GM21786 (cell line): Measurements from ENCODE around the gene ZFP36L1.
"Not testable (repeated sequence)": the region's sequence is repeated elsewhere in the genome, so short reads cannot be mapped to it uniquely, and the experiment has no call there.

Experiments
- ATAC-seq: cut with Tn5 transposase; IDR thresholded peaks from one replicate; pipeline ENCODE4 v1.9.1; 2021; ENCODE audit not compliant: unreplicated experiment

ZFP36L1 gene

DNA sequence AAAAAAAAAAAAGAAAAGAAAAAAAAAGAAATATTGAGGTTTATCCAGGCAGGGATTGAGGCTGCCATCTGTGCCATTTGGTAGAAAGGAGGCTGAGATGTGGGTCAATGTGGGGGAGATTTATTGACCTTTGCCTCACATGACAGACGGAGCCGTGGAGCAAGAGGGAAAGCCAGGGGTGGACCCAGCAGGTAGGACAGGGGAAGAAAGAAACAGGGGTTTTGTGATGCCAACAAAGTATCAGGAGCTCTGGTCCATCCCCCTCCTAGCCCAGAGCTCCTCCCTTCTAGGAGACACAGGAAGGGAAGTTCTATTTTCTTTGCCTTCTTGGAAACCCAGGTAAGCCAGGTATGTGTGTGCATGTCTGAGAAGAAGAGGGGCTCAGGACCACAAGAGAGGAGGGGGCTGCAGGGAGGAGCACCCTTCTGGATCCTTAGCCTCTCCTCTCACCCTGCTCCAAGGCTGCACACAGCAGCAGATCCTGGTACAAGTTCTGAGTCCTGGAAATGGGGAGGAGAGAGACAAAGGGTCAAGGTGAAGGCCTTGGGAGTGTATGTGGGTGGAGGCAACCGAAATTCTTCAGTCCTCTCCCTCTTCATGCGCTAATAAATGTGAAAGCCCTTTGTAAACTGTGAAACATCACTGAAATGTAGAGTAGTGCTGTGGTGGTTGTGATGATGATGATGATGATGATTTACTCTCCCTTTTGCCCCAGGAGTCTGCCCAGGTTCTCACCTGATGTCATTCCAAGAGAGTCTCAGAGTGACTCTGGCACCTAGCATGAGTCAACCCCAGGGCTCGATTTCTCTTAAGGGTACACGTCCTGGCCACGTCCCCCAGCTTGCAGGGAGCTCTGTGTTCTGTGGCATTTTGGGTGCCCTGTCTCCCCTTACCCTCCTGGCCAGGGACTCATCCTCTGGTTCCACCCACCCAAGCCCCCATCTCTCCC lies 26.3 kb downstream of the ZFP36L1 start:
- ATAC-seq: no peak

DNA sequence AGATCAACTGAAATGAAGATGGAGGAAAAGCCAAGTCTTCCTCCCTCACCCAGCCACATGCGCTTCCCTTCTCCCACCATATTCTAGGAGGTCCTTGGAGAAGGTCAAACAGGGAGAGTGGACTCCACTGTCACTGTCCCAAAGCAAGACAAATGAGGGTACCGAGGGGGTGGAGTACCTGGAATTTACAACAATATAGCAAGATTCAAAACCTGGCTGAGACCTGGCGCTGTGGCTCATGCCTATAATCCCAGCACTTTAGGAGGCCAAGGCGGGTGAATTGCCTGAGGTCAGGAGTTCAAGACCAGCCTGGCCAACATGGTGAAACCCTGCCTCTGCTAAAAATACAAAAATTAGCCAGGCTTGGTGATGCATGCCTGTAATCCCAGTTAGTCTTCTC lies 29.0 kb downstream of the ZFP36L1 start:
- not testable (repeated sequence) for ATAC-seq

DNA sequence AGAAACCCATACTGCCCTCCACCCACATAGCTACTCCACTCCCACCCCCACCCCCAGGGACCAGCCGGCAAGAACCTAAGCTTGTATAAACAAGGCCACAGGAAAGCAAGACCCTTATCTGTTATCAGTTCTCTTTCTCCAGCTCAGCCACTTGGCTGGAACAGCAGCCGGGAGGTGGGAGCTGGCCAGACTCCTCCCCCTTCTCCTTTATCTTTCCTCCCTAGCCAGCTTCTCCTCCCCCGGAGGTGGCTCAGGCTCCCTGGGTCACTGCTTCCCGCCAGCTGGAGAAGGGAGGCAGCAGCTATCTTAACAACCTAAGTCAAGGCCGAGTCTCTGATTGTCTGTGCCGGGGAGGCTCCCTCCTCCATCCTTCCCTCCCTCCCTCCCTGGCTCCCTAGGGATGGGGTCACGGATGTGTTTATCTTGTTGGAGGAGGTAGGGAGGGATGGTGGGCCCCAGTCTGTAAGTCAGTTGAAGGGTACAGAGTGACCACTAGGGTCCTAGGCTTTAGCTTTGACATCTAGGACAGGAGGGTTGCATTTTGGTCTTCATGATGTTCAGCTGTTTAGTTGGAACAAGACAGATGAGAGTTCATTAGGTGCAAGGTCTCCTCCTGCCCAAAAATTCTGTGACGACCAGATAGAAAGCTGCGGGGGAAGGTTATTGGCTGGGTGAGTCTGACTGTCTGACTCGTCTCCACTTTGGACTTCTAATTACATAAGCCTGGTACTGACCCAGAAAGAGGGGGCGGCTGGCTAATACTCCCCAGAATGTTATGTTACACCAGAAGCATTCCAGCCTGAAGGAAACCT lies 29.7 kb downstream of the ZFP36L1 start:
- no peak for ATAC-seq

DNA sequence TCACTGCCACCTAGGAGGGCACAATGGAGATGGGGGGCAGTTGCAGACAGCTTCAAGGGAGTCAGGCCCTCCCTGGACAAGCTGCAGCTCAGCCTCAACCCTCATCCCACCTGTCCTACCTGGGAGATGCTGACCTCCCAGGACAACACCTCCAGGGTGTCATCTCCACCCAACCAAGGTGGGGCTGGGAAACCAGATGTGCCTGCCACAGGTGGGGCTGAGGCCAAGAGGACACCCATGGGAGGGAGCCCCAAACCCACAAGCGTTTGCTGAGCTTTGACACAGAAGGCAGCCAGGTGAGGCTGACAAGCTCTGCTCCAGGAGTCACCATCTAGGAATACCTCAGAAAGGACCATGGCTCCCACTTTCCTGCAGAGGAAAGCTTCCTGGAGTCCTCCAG lies 31.5 kb downstream of the ZFP36L1 start:
- ATAC-seq: no peak

DNA sequence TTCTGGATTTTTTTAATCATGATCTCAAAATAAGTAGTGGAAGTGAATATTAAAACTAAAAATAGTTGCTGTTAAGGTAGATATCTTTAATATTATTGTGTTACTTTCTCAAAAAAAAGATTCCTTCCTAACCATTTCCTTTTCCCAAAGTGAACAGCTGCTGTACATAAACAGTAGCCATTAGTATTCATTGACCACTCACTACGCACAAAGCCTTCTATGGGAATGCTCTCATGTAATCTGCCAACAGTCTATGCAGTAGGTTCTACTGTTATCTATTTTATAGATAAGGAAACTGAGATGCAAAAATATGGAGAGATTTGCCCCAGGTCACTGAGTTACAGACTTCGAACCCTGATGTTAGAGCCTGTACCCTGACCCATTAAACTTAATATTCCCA lies 32.1 kb downstream of the ZFP36L1 start:
- ATAC-seq: no peak

DNA sequence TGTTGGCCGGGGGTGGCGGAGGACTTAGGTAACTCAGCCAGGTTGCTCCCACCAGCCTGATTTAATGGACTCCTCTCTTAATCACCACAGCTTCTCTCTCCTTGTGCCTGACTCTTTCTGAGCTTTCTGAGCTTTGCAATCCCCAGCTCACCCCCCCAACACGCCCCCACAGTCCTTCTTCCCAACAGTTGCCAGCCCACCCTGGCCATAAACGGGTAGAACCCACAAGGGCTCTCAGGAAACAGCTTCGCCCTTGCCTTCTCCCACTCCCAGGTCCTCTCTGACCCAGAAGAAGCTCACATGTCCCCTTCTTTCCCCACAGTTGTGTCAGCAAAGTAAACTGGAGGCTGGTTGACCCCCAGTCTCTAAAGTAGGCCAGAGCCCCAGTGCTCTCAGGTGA lies 32.9 kb downstream of the ZFP36L1 start:
- ATAC-seq: no peak

DNA sequence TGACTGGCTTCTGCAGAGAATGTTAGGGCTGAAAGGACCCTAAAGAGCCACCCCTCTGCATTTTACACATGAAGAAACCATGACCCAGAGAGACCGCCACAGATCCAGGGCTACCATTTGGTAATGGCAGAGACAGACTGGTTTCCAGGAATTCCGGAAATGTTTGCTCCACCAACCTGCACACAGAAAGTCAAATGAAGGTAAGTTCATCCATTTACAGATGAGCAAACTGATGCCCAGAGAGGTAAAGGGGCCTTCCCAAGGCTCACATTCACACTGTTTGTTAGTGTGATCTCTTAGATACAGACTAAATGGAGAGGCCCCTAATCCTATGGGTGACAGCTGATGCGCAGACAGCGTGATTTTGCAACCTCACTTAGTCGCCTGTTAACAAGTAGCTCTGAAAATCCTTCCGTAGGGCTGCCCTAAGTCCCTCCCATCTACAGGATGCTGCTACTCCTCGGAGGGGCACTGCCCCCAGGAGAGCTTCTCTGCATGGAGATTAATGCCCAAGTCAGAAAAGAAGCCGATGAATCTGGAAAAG lies 33.8 kb downstream of the ZFP36L1 start:
- ATAC-seq: no peak

DNA sequence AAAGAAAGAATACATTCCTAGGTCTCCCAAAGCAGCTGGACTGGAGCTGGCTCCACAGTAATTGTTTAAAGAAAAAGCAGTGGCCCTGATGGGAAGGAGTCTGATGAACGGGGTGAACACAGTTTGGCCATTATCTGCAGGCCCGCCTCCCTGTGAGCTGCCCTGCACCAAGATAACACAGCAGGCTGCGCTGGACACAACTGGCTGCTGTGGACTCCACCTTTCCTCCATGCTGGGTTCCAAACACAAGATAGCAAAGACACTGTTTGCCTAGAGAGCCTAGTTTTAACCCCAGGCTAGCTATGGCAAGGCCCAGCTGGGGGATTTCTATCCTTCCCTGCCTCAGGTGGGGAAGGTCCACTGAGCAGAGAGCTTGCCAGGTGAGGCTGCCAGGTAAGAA lies 34.6 kb downstream of the ZFP36L1 start:
- ATAC-seq: no peak

DNA sequence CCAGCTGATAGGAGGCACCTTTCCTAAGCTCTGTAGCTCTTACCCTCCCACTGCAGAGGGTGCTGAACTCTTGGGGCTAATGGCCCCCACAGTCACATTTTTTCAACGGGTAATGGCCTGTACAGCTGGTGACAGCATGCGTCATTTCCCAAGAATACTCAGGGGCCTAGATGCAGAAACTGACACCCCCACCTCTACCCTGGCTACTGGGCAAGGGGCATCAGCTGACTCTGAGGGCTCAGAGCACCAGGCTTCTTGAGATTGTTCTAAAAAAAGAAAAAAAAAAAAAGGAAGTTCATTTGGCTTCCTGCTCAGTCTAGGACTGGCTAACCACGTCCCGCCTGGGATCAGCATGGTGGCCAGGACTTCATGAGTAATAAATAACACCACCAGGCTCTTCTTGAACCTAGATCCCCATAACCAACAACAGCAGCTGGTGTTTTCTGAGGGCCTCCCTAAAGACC lies 35.2 kb downstream of the ZFP36L1 start:
- ATAC-seq: no peak

DNA sequence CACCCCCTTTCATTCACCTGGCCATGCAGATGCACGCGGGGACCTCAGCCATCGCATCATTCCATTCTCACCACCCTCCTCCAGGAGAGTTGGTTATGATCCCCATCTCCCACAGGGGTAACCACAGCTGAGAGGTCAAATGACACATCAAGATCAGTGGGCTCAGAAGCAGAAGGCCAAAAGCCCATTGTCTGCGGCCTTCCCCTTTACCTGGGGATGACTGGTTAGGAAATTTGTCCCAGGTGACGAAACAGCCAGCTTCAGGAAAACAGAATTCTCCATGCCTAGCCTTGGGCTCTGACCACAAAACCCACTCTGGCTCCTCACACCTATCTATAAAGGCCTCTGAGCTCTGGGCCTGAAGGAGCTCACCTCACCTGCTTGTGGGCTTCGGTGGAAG lies 36.1 kb downstream of the ZFP36L1 start:
- no peak for ATAC-seq

DNA sequence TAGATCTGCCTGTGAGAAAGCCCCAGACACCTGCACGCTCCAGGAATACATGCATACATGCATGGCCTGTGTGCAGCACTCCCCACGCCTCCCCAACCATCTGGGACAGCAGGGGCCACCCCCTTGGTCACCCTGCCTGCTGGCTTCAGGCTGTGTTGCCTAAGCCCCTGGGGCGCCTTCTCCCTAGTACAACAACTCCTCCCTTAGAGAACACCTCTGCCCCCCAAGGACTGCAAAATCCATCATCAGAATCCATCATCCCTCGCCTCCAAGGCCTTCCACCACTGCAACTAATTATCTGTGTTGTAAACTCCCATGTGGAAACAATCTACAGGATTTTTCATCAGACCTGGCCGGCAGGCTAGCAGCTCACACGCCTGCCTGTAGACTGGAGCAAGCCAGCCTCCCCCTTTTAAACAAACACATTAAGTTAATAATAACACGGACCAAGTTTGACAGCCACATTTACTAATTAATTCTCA lies 36.8 kb downstream of the ZFP36L1 start:
- no peak for ATAC-seq

DNA sequence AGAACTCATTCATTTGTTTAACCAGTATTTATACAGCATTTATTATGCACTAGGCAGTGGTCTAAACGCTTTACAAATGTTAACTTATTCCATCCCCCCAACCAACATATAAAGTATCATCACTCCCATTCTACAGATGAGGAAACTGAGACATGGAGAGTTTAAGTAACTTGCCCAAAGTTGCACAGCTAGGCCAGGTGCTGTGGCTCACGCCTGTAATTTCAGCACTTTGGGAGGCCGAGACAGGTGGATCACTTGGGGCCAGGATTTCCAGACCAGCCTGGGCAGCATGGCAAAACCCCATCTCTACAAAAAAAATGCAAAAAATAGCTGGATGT lies 37.9 kb downstream of the ZFP36L1 start:
- ATAC-seq: no peak

DNA sequence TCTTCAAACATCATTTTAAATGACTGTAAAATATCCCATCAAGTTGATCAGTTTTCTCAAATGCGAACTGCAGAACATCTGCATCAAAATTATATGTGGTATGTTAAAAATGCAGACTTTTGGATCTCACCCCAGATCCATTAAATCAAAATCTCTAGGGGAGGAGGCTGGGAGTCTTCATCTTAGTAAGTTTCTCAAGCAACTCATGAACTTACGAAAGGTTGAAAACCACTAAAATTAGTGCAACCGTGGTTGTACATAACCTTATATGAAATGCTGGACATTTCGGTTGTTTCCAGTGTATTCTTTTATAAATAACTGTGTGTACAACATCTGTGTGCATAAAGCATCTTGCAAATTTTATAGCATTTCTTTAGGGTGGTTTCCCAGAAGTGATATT lies 39.2 kb downstream of the ZFP36L1 start:
- no peak for ATAC-seq

DNA sequence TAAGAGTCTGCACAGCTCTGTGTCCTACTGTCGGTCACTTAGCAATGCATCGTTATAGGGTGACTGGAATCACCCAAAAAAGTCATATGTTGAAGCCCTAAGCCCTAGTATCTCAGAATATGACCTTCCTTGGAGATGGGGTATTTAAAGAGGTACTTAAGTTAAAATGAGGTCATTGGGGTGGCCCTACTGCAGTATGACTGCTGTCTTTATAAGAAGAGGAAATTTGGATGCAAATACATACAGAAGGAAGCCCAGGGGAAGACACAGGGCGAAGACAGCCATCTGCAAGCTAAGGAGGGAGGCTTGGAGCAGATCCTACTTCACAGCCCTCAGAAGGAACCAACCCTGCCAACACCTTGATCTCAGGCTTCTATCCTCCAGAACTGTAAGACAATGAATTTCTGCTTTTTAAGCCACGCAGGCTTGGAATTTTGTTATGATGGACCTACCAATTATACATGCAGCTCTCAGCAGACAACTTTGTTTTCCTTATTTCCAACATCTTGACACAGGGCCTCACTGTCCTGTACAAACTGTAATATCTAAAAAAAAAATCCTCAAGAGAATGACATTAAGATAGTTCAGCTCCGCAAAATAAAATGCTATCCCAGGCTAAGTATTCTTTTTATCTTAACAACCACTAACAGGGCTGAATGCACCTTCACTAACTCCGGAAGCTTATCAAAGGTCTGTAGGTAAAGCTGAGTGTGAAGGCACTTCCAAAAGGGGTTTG lies 40.4 kb downstream of the ZFP36L1 start:
- no peak for ATAC-seq

DNA sequence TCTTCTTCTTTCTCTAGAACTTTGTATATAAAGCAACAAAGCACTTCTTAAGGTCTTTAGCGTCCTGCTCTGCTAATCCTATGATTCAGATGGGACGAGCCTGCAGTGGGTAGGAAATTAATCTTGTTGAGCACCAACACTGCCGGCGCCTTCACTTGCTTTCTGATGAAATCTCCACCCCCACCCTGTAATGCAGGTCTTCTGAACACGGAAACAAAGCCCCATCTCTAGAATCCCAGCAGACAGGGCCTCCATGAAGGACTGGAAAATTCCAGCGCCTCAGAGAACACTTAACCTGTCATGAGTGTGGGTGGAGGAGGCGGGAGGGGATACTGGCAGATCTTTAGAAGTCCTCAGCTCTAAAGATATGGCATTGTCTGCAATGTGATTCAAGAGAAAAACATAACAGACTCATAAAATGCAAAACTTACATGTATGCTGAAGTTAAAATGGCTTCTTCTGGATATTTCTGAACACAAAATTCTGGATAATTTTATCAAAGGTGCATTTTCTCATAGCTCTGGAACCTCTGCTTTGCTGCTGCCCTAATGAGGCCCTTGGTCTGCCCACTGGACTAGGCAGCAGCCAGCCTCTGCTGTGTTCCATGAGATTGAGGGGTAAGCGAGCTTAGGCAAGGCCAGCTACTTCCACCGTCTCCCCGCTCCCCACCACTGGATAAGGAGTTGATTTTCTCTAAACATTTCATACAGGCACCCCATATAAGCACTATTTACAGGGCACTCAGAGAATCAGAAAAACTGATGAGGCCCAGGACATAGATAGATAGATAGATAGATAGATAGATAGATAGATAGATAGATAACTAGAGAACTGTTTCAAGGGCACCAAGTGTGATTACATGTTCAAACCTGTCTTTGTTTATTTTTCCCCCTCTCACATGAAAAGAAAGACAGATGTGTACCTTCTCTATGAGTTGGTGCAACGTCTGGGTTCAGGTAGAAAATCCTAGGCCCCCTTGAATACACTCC lies 43.1 kb downstream of the ZFP36L1 start:
- ATAC-seq: no peak

DNA sequence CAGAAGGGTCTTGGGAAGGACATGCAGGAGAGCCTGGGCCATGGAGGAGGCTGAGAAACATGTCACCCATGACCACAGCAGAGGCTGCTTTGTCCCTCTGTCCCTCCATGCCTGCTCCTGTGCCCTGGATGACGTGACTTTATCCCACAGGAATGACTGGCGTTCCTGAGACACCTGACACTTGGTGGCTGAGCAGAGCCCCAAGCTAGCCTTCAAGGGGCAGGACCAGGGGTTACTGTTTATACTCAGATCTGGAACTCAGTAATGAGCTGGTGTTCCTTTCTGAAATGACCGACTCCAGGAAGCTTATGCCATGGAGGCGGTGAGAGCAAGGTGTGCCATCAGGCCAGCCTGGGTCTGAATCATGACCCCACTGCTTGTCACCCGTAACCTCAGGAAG lies 44.2 kb downstream of the ZFP36L1 start:
- ATAC-seq: no peak

DNA sequence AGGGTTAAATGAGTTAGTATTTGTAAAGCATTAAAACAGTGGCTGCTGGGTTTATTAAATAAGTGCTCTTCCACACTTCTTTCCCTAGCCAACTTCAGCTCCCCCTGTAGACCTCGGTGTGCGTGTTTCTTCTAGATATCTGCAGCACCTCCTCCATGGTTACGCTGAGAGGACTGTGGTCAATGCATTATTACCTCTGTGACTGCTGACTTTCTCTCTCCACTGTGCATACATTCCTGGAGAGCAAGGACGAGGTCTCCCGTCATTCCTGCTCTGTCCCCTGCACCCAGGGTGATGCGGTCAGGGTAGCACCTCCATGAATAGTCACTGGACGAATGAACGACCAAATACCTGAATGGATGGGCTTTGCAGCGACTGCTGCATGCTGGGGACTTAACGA lies 44.6 kb downstream of the ZFP36L1 start:
- no peak for ATAC-seq

DNA sequence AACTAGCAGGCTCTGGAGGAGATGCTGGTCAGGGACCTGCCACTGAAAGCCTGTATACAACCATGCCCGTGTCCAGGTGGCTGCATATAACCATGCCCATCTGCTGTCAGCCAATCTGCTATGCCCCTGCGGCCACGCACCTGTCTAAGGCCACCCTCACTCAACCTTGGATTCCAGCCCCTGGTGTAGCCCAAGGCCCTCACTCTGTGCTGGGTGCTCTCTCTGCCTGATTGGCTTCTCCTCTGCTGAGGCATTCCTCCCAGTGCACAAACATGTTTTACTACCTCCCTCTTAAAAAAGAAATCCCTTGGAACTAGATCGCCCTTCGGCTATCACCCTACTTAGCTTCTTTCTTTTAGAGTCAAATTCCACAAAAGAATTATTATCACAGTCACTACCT lies 45.5 kb downstream of the ZFP36L1 start:
- no peak for ATAC-seq

DNA sequence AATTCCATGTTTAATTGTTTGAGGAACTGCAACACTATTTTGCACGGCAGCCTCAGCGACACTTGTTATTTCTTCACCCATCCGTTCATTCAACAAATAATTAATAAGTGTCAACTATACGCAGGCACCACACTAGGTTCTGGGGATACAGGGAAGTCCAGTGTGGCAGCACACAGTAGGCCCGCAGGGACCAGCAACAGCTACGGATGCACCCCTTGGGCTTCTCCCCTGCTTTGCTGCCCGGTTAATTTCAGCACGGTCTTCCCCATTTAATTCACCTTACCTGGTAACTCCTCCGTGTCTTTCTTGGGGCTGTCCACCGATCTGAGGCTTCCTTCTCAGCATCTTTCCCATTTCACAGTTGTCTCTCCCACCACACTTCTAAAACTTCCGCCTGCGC lies 48.3 kb downstream of the ZFP36L1 start:
- ATAC-seq: no peak
